Thyroid gland (tissue), 4 donors: ENCODE data around the gene FGD5. TPM values are rescaled to one million over a fixed set of nuclear protein-coding genes. Genes with fewer than 3 reads are reported as not detected.

Experiments used
- DNase-seq, 2 donors: peaks; one replicate each; pipeline ENCODE4 v3.0.0-alpha.2; 2019
- H3K27ac ChIP-seq, 3 donors: fragments of 200-600 bp; sonication (generic); 1 replicate in 2 of 3; 2 replicates in 1 of 3; pipeline ENCODE4 v1.5.1; 2016 to 2019; ENCODE audit warnings: mild to moderate bottlenecking in 1 of 3, moderate library complexity in 1 of 3
- H3K27me3 ChIP-seq: fragments of 200-600 bp; sonication (generic); one replicate; pipeline ENCODE4 v1.5.1; 2019
- H3K36me3 ChIP-seq, 2 donors: fragments of 200-600 bp; sonication (generic); one replicate each; pipeline ENCODE4 v1.5.1; 2016 to 2019
- H3K4me1 ChIP-seq, 2 donors: fragments of 200-600 bp; sonication (generic); one replicate each; pipeline ENCODE4 v1.5.1; 2017 to 2019
- H3K4me3 ChIP-seq, 3 donors: fragments of 200-600 bp; sonication (generic); replicated peaks in 1 of 3; 1 replicate in 2 of 3; 2 replicates in 1 of 3; pipeline ENCODE4 v1.5.1; 2016; ENCODE audit warnings: mild to moderate bottlenecking in 1 of 3
- H3K9me3 ChIP-seq: fragments of 200-600 bp; sonication (generic); one replicate; pipeline ENCODE4 v1.5.1; 2017
- CTCF ChIP-seq, 6 experiments: fragments of 200-600 bp in 3 of 6; fragments of 450-650 bp in 3 of 6; sonication (generic) in 3 of 6; IDR thresholded peaks; one replicate each; pipeline ENCODE4 v1.5.1; 2016 to 2019; ENCODE audit warnings: antibody characterized with exemption in 6 of 6, mild to moderate bottlenecking in 2 of 6, inconsistent platforms in 1 of 6, moderate library complexity in 1 of 6
- POLR2A ChIP-seq, 2 donors: fragments of 450-650 bp; IDR thresholded peaks; one replicate each; pipeline ENCODE4 v1.6.1; 2017; ENCODE audit warnings: antibody characterized with exemption in 2 of 2, mild to moderate bottlenecking in 2 of 2, moderate library complexity in 1 of 2
- WGBS, 2 donors: methylation state at CpG; one replicate each; pipeline ENCODE4 v1.1.5; 2017; 5-methylcytosine and 5-hydroxymethylcytosine counted together
- intact Hi-C: fragments of 100-400 bp; cut with DNase I; formaldehyde crosslinking; loops from one replicate; pipeline ENCODE4 v1.15.1; 2023
- total RNA-seq, 4 donors: library from RNA; depleted of rRNA; stranded (reverse); fragments of >200 nt; gene quantifications; one replicate each; pipeline ENCODE4 v1.2.3, GENCODE V29; 2016

Gene FGD5
- total RNA-seq, 4 donors from 2014 or later: 13.0 to 29.3 (median 17.4) TPM

- H3K27me3 ChIP-seq: no peaks in the 10 kb centered on the region
- H3K4me1 ChIP-seq: no peaks in the 10 kb centered on the region
- TF ChIP-seq CTCF (IDR thresholded peaks at IDR 0.05) (no peak), POLR2A (IDR thresholded peaks at IDR 0.05) (no peak)
- intact Hi-C loops: no loop called here
- no peaks in the 10 kb centered on the region for H3K36me3 ChIP-seq
- no peak overlapping the region for H3K4me3 ChIP-seq
- no peak overlapping the region for H3K27ac ChIP-seq
- WGBS, 2 donors: 59 to 65% methylated on average over 5 of the region's 5 CpGs
- no peaks in the 10 kb centered on the region for H3K9me3 ChIP-seq
- DNase-seq: no peak
Measured at GRCh38 chr3:14829811-14830210, 11.0 kb downstream of the FGD5 start.

GRCh38 chr3:14831916-14832450 lies 13.2 kb downstream of the FGD5 start:
- TF ChIP-seq POLR2A (IDR thresholded peaks at IDR 0.05): no peak
- no peak for TF ChIP-seq CTCF (IDR thresholded peaks at IDR 0.05)
- intact Hi-C loops: no loop called here
- no peak for DNase-seq
- H3K4me3 ChIP-seq: no peak overlapping the region
- H3K27ac ChIP-seq: no peak overlapping the region
- no peaks in the 10 kb centered on the region for H3K27me3 ChIP-seq
- H3K9me3 ChIP-seq: no peaks in the 10 kb centered on the region
- peaks cover 0 to 6% of the 10 kb centered on the region in 2 donors for H3K4me1 ChIP-seq
- H3K36me3 ChIP-seq: no peaks in the 10 kb centered on the region
- WGBS, 2 donors: 56 to 69% methylated on average over 8 of the region's 8 CpGs

- 72 to 79% methylated on average over 12 to 13 of the region's 14 CpGs for WGBS, 2 donors
- intact Hi-C loops: no loop called here
- H3K4me1 ChIP-seq: peaks cover 0 to 18% of the 10 kb centered on the region in 2 donors
Measured at GRCh38 chr3:14832975-14833722, 14.4 kb downstream of the FGD5 start.

GRCh38 chr3:14834121-14834520 lies 15.4 kb downstream of the FGD5 start:
- intact Hi-C loops: no loop called here
- no peaks in the 10 kb centered on the region for H3K36me3 ChIP-seq
- 70 to 87% methylated on average over 3 of the region's 3 CpGs for WGBS, 2 donors

More at GRCh38 chr3:14832975-14833722, 14.4 kb downstream of the FGD5 start:
- H3K36me3 ChIP-seq: no peaks in the 10 kb centered on the region
- no peaks in the 10 kb centered on the region for H3K27me3 ChIP-seq
- H3K27ac ChIP-seq: no peak overlapping the region
- no peaks in the 10 kb centered on the region for H3K9me3 ChIP-seq
- no peak overlapping the region for H3K4me3 ChIP-seq
- TF ChIP-seq CTCF (IDR thresholded peaks at IDR 0.05): no peak
- no peak for TF ChIP-seq POLR2A (IDR thresholded peaks at IDR 0.05)
- no peak for DNase-seq

More at GRCh38 chr3:14834121-14834520, 15.4 kb downstream of the FGD5 start:
- no peak overlapping the region for H3K27ac ChIP-seq
- H3K9me3 ChIP-seq: no peaks in the 10 kb centered on the region
- no peak overlapping the region for H3K4me3 ChIP-seq
- no peak for DNase-seq
- H3K4me1 ChIP-seq: peaks cover 0 to 28% of the 10 kb centered on the region in 2 donors
- TF ChIP-seq POLR2A (IDR thresholded peaks at IDR 0.05) (no peak), CTCF (IDR thresholded peaks at IDR 0.05) (no peak)
- H3K27me3 ChIP-seq: no peaks in the 10 kb centered on the region
